Measurements from ENCODE around the gene ZNF512.

DNA sequence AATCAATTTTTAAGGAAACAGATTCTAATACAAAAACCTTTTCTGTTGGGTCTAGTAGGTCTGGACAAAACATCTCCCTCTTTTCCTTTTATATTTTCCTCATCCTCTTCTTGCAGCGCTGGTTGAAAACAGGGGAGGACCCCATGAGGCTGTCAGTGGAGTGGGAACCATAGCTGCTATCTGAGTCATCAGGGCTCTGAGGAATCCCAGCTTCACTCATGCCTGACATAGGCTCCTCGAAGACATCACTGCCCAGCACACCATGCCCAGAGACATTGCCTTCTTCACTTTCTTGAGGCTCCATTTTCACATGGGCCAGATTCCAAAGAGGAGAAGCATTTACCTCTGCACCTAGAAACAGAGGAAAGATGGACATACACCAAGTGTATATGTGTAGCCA lies 70.6 kb downstream of the ZNF512 start:
- TF ChIP-seq CTCF (optimal IDR thresholded peaks at IDR 0.05 in 1 of 3, IDR thresholded peaks at IDR 0.05 in 1 of 3, conservative IDR thresholded peaks at IDR 0.05 in 1 of 3; ENCODE audit: extremely low read depth in 1 of 3, insufficient read depth in 2 of 3, low read length in 3 of 3) (no peak), EZH2 (IDR thresholded peaks at IDR 0.05; ENCODE audit: low read length) (no peak)

Measured in keratinocyte (primary cell).